Heart right ventricle (tissue), 16 donors: ENCODE measurements around the gene GAP43. TPM values are rescaled to one million over a fixed set of nuclear protein-coding genes. Genes with fewer than 3 reads are reported as not detected.
"Not testable (repeated sequence)": the region's sequence is repeated elsewhere in the genome, so short reads cannot be mapped to it uniquely, and the experiment has no call there.

ENCODE experiments used
- ATAC-seq, 8 donors: fragments of 200-7000 bp; cut with Tn5 transposase; one replicate each; pipeline ENCODE4 v1.9.1; 2020; ENCODE audit warnings: mild to moderate bottlenecking in 8 of 8, moderate library complexity in 8 of 8, moderate number of reproducible peaks in 1 of 8
- DNase-seq, 2 donors: peaks; one replicate each; pipeline ENCODE4 v3.0.0-alpha.2; 2020
- H3K27ac ChIP-seq, 10 donors: fragments of 200-600 bp; sonication (generic) in 2 of 10; one replicate each; pipeline versions ENCODE4 v1.5.0 to v1.8.0; 2020 to 2022; ENCODE audit warnings: mild to moderate bottlenecking in 3 of 10
- H3K27me3 ChIP-seq, 7 donors: fragments of 200-600 bp; one replicate each; pipeline ENCODE4 v1.8.0; 2021 to 2022; ENCODE audit warnings: mild to moderate bottlenecking in 2 of 7
- H3K36me3 ChIP-seq, 9 donors: fragments of 200-600 bp; sonication (generic) in 1 of 9; one replicate each; pipeline versions ENCODE4 v1.5.0 to v1.8.0; 2020 to 2022; ENCODE audit warnings: mild to moderate bottlenecking in 2 of 9
- H3K4me1 ChIP-seq, 9 donors: fragments of 200-600 bp; sonication (generic) in 1 of 9; one replicate each; pipeline versions ENCODE4 v1.5.0 to v1.8.0; 2020 to 2022; ENCODE audit warnings: mild to moderate bottlenecking in 4 of 9
- H3K4me3 ChIP-seq, 10 donors: fragments of 200-600 bp; sonication (generic) in 2 of 10; one replicate each; pipeline versions ENCODE4 v1.5.0 to v1.8.0; 2020 to 2022; ENCODE audit warnings: mild to moderate bottlenecking in 7 of 10, moderate library complexity in 2 of 10
- H3K9me3 ChIP-seq, 11 donors: fragments of 200-600 bp in 10 of 11; sonication (generic) in 2 of 11; one replicate each; pipeline versions ENCODE4 v1.5.0 to v1.8.0; 2013 to 2022; ENCODE audit warnings: mild to moderate bottlenecking in 2 of 11, control low read depth in 1 of 11, moderate library complexity in 1 of 11
- WGBS, 2 donors: extraction: QIAGEN DNeasy Blood & Tissue Kit; methylation state at CpG; one replicate each; pipeline ENCODE4 v1.1.7; 2013; ENCODE audit warnings: inconsistent platforms in 1 of 2; 5-methylcytosine and 5-hydroxymethylcytosine counted together
- intact Hi-C, 10 donors: fragments of 100-400 bp; cut with DNase I; formaldehyde crosslinking; loops; one replicate each; pipeline versions ENCODE4 v1.11.1 to v1.14.2; 2022
- polyA plus RNA-seq, 2 donors: library from polyadenylated mRNA; stranded (reverse); fragments of 200-250 nt; gene quantifications; one replicate each; pipeline ENCODE4 v1.2.3, GENCODE V29; 2013
- total RNA-seq, 10 donors: library from RNA; stranded (reverse); fragmentation: NEBNext Ultra II Directional in 3 of 10; extraction: Animal tissue kit (Norgen Biotek cat#: 25700) in 3 of 10; gene quantifications; one replicate each; pipeline versions ENCODE4 v1.2.1 to v1.2.4, GENCODE V29; 2021 to 2023
- TF ChIP-seq, protein P1 (sequence below), 9 donors: fragments of 200-600 bp; sonication (generic) in 2 of 9; IDR thresholded peaks; one replicate each; pipeline versions ENCODE4 v1.5.0 to v1.8.0; 2021 to 2022; ENCODE audit warnings: antibody characterized with exemption in 9 of 9, mild to moderate bottlenecking in 5 of 9, moderate library complexity in 1 of 9
- donor health status: Arrhythmogenic right ventricular cardiomyopathy.
- donor health status: ischemic (EF 13 %, LVEDD 7.1; RV severe dilation, severe dysfunction).
- donor health status: healthy with polysubstance abuse.
- donor health status: DM: no; HTN: yes; CAD: no.
- donor health status: DM: no; HTN: no; CAD: no.
- donor health status: ischemic (EF 25% LVEDD 6.9; RV normal size, moderate dysfunction).
- donor health status: ischemic (EF 25% LVEDD 5.7; RV mildly dilated, moderate dysfunction).
- donor health status: healthy.
- donor health status: DM: yes; HTN: yes; CAD: no.
- donor health status: Ischemic cardiomyopathy.
- donor health status: ischemic (EF 35%, LVEDD 5.7; RV mildly dilated, moderate dysfunction).
- donor health status: nonischemic (EF 11% LVEDD 7.7; RV severe dilation, severe dysfunction).
- donor health status: DM: yes; HTN: yes; CAD: no.
- donor health status: PGD.
- donor health status: ischemic (EF 29% LVEDD 5.4; RV normal size, mild dysfunction).
- donor health status: nonischemic (EF 23%, LVEDD 6.1; RV moderate dilation, normal function).

Gene GAP43
- total and polyA plus RNA-seq, 12 donors, result 0.29 to 2.3 (median 0.83) TPM; not detected in 1

DNA sequence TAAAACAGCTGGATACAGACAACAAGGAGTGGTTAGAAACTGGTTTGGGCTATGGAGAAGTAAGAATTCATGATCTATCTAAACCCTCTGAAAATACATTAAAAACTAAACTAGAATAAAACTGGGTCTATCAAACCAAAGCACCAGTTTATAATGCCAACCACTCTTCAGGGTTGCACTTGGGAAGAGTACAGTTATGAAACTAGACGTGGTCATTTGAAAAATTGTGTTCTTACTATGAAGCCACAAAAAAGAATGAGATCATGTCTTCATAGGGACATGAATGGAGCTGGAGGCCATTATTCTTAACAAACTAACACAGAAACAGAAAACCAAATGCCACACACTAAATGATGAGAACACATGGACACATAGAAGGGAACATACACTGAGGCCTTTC, 103.8 kb downstream of the GAP43 start:
- intact Hi-C loops, result no loop called here
- TF ChIP-seq, protein P1, sequence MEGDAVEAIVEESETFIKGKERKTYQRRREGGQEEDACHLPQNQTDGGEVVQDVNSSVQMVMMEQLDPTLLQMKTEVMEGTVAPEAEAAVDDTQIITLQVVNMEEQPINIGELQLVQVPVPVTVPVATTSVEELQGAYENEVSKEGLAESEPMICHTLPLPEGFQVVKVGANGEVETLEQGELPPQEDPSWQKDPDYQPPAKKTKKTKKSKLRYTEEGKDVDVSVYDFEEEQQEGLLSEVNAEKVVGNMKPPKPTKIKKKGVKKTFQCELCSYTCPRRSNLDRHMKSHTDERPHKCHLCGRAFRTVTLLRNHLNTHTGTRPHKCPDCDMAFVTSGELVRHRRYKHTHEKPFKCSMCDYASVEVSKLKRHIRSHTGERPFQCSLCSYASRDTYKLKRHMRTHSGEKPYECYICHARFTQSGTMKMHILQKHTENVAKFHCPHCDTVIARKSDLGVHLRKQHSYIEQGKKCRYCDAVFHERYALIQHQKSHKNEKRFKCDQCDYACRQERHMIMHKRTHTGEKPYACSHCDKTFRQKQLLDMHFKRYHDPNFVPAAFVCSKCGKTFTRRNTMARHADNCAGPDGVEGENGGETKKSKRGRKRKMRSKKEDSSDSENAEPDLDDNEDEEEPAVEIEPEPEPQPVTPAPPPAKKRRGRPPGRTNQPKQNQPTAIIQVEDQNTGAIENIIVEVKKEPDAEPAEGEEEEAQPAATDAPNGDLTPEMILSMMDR (IDR thresholded peaks at IDR 0.05), result no peak
- no peaks in the 10 kb centered on the region for H3K4me1 ChIP-seq
- H3K27me3 ChIP-seq, result no peaks in the 10 kb centered on the region
- H3K27ac ChIP-seq, result no peak overlapping the region
- peaks cover 0 to 12% (median 0%) of the 10 kb centered on the region in 11 donors for H3K9me3 ChIP-seq
- 84 to 89% methylated on average over 1 of the region's 1 CpG for WGBS, 2 donors
- DNase-seq (no peak), ATAC-seq (no peak)
- no peak overlapping the region for H3K4me3 ChIP-seq
- H3K36me3 ChIP-seq, result no peaks in the 10 kb centered on the region

DNA sequence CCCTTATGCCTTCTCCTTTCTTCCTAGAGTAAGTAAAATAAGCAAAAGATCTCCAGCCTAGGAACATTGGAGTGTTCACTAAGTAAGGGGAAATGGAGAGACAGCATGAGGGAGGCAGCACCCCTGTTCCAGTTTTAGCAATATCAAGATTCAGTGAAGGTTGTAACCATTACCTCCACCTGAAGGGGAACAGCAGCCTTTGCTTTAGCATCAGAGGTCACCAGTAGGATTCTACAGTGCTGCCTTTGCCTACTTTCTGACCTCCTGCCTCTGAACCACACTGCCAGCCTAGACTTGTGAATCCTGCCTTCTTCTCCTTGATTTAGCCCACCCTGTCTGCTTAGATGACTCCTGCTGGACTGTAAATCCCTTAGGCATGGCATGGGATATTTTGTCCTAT, 104.7 kb downstream of the GAP43 start:
- ATAC-seq (no peak), DNase-seq (no peak)
- H3K4me3 ChIP-seq, result no peak overlapping the region
- no peak overlapping the region for H3K27ac ChIP-seq
- H3K36me3 ChIP-seq, result no peaks in the 10 kb centered on the region
- no peaks in the 10 kb centered on the region for H3K27me3 ChIP-seq
- TF ChIP-seq, protein P1 (IDR thresholded peaks at IDR 0.05), result no peak
- intact Hi-C loops, result no loop called here
- H3K4me1 ChIP-seq, result no peaks in the 10 kb centered on the region
- H3K9me3 ChIP-seq, result peaks cover 0 to 13% (median 0%) of the 10 kb centered on the region in 11 donors

DNA sequence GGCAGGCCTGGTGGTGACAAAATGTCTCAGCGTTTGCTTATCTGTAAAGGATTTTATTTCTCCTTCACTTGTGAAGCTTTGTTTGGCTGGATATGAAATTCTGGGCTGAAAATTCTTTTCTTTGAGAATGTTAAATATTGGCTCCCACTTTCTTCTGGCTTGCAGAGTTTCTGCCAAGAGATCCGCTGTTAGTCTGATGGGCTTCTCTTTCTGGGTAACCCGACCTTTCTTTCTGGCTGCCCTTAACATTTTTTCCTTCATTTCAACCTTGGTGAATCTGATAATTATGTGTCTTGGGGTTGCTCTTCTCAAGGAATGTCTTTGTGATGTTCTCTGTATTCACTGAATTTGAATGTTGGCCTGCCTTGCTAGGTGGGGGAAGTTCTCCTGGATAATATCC, 113.0 kb downstream of the GAP43 start:
- intact Hi-C loops, H3K36me3 ChIP-seq, DNase-seq, ATAC-seq, H3K4me3 ChIP-seq, H3K4me1 ChIP-seq, H3K27me3 ChIP-seq, H3K27ac ChIP-seq: not testable (repeated sequence)
- WGBS, 2 donors, result 89 to 92% methylated on average over 3 of the region's 3 CpGs
- H3K9me3 ChIP-seq, result peaks cover 0 to 34% (median 4%) of the 10 kb centered on the region in 11 donors

DNA sequence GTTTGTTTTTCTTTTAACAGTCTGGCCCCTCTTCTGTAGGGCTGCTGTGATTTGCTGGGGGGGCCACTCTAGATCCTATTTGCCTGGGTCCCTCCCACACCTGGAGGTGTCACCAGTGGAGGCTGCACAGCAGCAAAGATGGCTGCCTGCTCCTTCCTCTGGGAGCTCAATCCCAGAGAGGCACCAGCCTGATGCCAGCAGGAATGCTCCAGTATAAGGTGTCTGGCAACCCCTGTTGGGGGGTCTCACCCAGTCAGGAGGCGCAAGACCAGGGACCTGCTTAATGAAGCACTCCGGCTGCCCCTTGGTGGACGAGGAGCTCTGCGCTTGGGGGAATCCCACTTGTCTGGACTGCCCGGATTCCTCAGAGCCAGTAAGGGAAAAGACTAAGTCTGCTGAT, 118.3 kb downstream of the GAP43 start:
- no peak for DNase-seq
- no peak for ATAC-seq
- peaks cover 0 to 3% (median 0%) of the 10 kb centered on the region in 9 donors for H3K4me1 ChIP-seq
- H3K4me3 ChIP-seq, result no peak overlapping the region
- no peaks in the 10 kb centered on the region for H3K36me3 ChIP-seq
- intact Hi-C loops, result no loop called here
- H3K9me3 ChIP-seq, result peaks cover 0 to 25% (median 4%) of the 10 kb centered on the region in 11 donors
- no peaks in the 10 kb centered on the region for H3K27me3 ChIP-seq
- TF ChIP-seq, protein P1 (IDR thresholded peaks at IDR 0.05), result no peak
- H3K27ac ChIP-seq, result no peak overlapping the region
- 96 to 99% methylated on average over 5 of the region's 5 CpGs for WGBS, 2 donors

DNA sequence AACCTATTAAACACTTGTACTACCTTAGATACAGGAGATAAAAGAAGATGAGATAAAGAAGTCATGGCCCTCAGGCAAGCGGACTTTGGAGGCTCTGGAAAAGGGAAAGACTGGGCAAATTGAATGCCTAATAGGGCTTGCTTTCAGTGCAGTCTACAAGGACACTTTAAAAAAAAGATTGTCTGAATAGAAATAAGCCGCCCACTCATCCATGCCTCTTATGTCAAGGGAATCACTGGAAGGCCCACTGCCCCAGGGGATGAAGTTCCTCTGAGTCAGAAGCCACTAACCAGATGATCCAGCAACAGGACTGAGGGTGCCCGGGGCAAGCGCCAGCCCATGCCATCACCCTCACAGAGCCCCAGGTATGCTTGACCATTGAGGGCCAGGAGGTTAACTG, 121.2 kb downstream of the GAP43 start:
- intact Hi-C loops, H3K36me3 ChIP-seq, H3K4me3 ChIP-seq, H3K4me1 ChIP-seq, H3K27me3 ChIP-seq, DNase-seq, H3K27ac ChIP-seq, ATAC-seq: not testable (repeated sequence)
- 72 to 83% methylated on average over 4 of the region's 4 CpGs for WGBS, 2 donors
- H3K9me3 ChIP-seq, result peaks cover 0 to 17% (median 3%) of the 10 kb centered on the region in 11 donors

DNA sequence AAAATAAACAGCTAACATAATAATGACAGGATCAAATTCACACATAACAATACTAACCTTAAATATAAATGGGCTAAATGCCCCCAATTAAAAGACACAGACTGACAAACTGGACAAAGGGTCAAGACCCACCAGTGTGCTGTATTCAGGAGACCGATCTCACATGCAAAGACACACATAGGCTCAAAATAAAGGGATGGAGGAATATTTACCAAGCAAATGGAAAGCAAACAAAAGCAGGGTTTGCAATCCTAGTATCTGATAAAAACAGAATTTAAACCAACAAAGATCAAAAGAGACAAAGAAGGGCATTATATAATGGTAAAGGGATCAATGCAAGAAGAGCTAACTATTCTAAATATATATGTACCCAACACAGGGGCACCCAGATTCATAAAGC, 129.7 kb downstream of the GAP43 start:
- intact Hi-C loops, H3K27me3 ChIP-seq, H3K27ac ChIP-seq, ATAC-seq, DNase-seq, H3K4me3 ChIP-seq, H3K4me1 ChIP-seq, H3K36me3 ChIP-seq: not testable (repeated sequence)
- WGBS, 2 donors, result 91 to 94% methylated on average over 1 of the region's 1 CpG
- H3K9me3 ChIP-seq, result peaks cover 0 to 13% (median 0%) of the 10 kb centered on the region in 11 donors
